H1 (cell line): Measurements from ENCODE around the gene STIM2. TPM values are rescaled to one million over a fixed set of nuclear protein-coding genes. Genes with fewer than 3 reads are reported as not detected.

Experiments
- CTCF ChIA-PET: fragments of 300-600 bp; sonication (Branson Sonifier 250); formaldehyde crosslinking; loops from one replicate; lab custom pipeline; 2021; ENCODE audit not compliant: partially characterized antibody; lab: Charles Lee
- POLR2A ChIA-PET: fragments of 300-600 bp; sonication (Branson Sonifier 250); formaldehyde crosslinking; loops from one replicate; lab custom pipeline; 2021; ENCODE audit warnings: inconsistent platforms; ENCODE audit not compliant: partially characterized antibody; lab: Charles Lee
- DNase-seq, 2 experiments: peaks; one replicate each; pipeline versions ENCODE4 v3.0.0 to v3.0.0-alpha.2; 2010 to 2022; ENCODE audit warnings: low spot score in 2 of 2, low read depth in 1 of 2, mixed read lengths in 1 of 2
- FAIRE-seq: peaks from 2 replicates; lab custom pipeline; 2011; peaks lifted over from hg19 to GRCh38; lab: Jason Lieb, UNC
- H2AFZ ChIP-seq: 2 replicates; pipeline ENCODE4 v1.8.1; 2012; ENCODE audit warnings: low read length, inconsistent platforms
- H2AK5ac ChIP-seq: 2 replicates; pipeline ENCODE4 v1.6.1; 2013; ENCODE audit warnings: low read depth, low read length
- H2BK120ac ChIP-seq: replicated peaks from 2 replicates; pipeline ENCODE3; 2013; ENCODE audit warnings: low read depth, low read length, inconsistent platforms
- H2BK12ac ChIP-seq: 2 replicates; pipeline ENCODE4 v1.6.1; 2013; ENCODE audit warnings: low read depth, low read length
- H2BK15ac ChIP-seq: 2 replicates; pipeline ENCODE4 v1.6.1; 2013; ENCODE audit warnings: low read length
- H2BK20ac ChIP-seq: 2 replicates; pipeline ENCODE4 v1.6.1; 2013; ENCODE audit warnings: low read length
- H2BK5ac ChIP-seq: 2 replicates; pipeline ENCODE4 v1.6.1; 2013; ENCODE audit warnings: low read depth, low read length
- H3K14ac ChIP-seq: 2 replicates; pipeline ENCODE4 v1.6.1; 2013; ENCODE audit warnings: inconsistent platforms; ENCODE audit not compliant: insufficient read length
- H3K18ac ChIP-seq: 2 replicates; pipeline ENCODE4 v1.6.1; 2013; ENCODE audit warnings: low read length; ENCODE audit errors: extremely low read depth
- H3K23ac ChIP-seq: 2 replicates; pipeline ENCODE4 v1.6.1; 2013; ENCODE audit warnings: inconsistent platforms; ENCODE audit not compliant: insufficient read length
- H3K23me2 ChIP-seq: 2 replicates; pipeline ENCODE4 v1.6.1; 2013; ENCODE audit warnings: low read depth, low read length
- H3K27ac ChIP-seq: 2 replicates; pipeline ENCODE4 v1.6.1; 2011; ENCODE audit warnings: low read depth, low read length, inconsistent platforms
- H3K27me3 ChIP-seq, 4 experiments: replicated peaks in 1 of 4; 1 replicate in 1 of 4; 2 replicates in 3 of 4; pipeline versions ENCODE4 v1.6.1 to v1.8.1; 2011 to 2013; ENCODE audit warnings: low read length in 3 of 4, mild to moderate bottlenecking in 3 of 4, inconsistent platforms in 2 of 4, mixed read lengths in 2 of 4, moderate library complexity in 1 of 4; ENCODE audit not compliant: control insufficient read depth in 3 of 4, insufficient read depth in 3 of 4; ENCODE audit errors: extremely low read depth in 1 of 4
- H3K36me3 ChIP-seq, 4 experiments: 2 replicates each; pipeline versions ENCODE4 v1.6.1 to v1.8.1; 2011 to 2013; ENCODE audit warnings: mild to moderate bottlenecking in 4 of 4, low read length in 3 of 4, moderate library complexity in 2 of 4, control low read depth in 1 of 4, inconsistent platforms in 1 of 4; ENCODE audit not compliant: insufficient read depth in 4 of 4, control insufficient read depth in 2 of 4
- H3K4ac ChIP-seq: replicated peaks from 2 replicates; pipeline ENCODE3; 2013; ENCODE audit warnings: low read length, low read depth, mixed read lengths, inconsistent platforms; ENCODE audit not compliant: insufficient read length
- H3K4me1 ChIP-seq, 4 experiments: replicated peaks in 1 of 4; 1 replicate in 1 of 4; 2 replicates in 3 of 4; pipeline versions ENCODE4 v1.6.1 to v1.8.1; 2011 to 2013; ENCODE audit warnings: low read length in 3 of 4, inconsistent platforms in 2 of 4, mixed read lengths in 1 of 4; ENCODE audit not compliant: insufficient read depth in 4 of 4, control insufficient read depth in 3 of 4
- H3K4me2 ChIP-seq, 2 experiments: 2 replicates each; pipeline versions ENCODE4 v1.6.1 to v1.8.1; 2011 to 2013; ENCODE audit warnings: low read depth in 2 of 2, low read length in 2 of 2, control low read depth in 1 of 2, inconsistent platforms in 1 of 2, mild to moderate bottlenecking in 1 of 2; ENCODE audit not compliant: insufficient read depth in 1 of 2
- H3K4me3 ChIP-seq, 4 experiments: fragments of 200-600, 300-600 bp in 1 of 4; sonication (generic), shearing (Covaris generic), sonication (Bioruptor Twin) in 1 of 4; 2 replicates each; pipeline versions ENCODE4 v1.5.1 to v1.8.1; 2011 to 2016; ENCODE audit warnings: low read length in 4 of 4, low read depth in 3 of 4, control low read depth in 2 of 4, inconsistent platforms in 2 of 4, mild to moderate bottlenecking in 2 of 4, mixed read lengths in 1 of 4, moderate library complexity in 1 of 4; ENCODE audit not compliant: insufficient read depth in 2 of 4; ENCODE audit errors: extremely low read depth in 1 of 4
- H3K56ac ChIP-seq: replicated peaks from 2 replicates; pipeline ENCODE3; 2013; ENCODE audit warnings: low read depth, mild to moderate bottlenecking, mixed read lengths, low read length, inconsistent platforms; ENCODE audit not compliant: insufficient read length
- H3K79me1 ChIP-seq: 2 replicates; pipeline ENCODE4 v1.6.1; 2013; ENCODE audit warnings: low read depth, low read length, control low read depth
- H3K79me2 ChIP-seq, 2 experiments: 2 replicates each; pipeline versions ENCODE4 v1.6.1 to v1.8.1; 2012 to 2013; ENCODE audit warnings: low read length in 2 of 2, mild to moderate bottlenecking in 2 of 2, inconsistent platforms in 1 of 2; ENCODE audit not compliant: insufficient read depth in 2 of 2, control insufficient read depth in 1 of 2
- H3K9ac ChIP-seq, 4 experiments: replicated peaks in 1 of 4; 1 replicate in 1 of 4; 2 replicates in 3 of 4; pipeline versions ENCODE4 v1.6.1 to v1.8.1; 2011 to 2013; ENCODE audit warnings: low read depth in 3 of 4, low read length in 3 of 4, control low read depth in 2 of 4, mild to moderate bottlenecking in 2 of 4, moderate library complexity in 2 of 4, inconsistent platforms in 1 of 4; ENCODE audit errors: extremely low read depth in 1 of 4
- H3K9me3 ChIP-seq, 2 experiments: 2 replicates each; pipeline versions ENCODE4 v1.6.1 to v1.8.1; 2012 to 2013; ENCODE audit warnings: mild to moderate bottlenecking in 2 of 2, moderate library complexity in 2 of 2, control low read depth in 1 of 2, inconsistent platforms in 1 of 2, low read depth in 1 of 2, low read length in 1 of 2, mixed read lengths in 1 of 2; ENCODE audit not compliant: insufficient read depth in 2 of 2
- H4K20me1 ChIP-seq, 2 experiments: replicated peaks in 1 of 2; 2 replicates each; pipeline versions ENCODE3 to v1.8.1; 2011 to 2013; ENCODE audit warnings: inconsistent platforms in 2 of 2, low read length in 2 of 2, mild to moderate bottlenecking in 1 of 2; ENCODE audit not compliant: insufficient read depth in 2 of 2, control insufficient read depth in 1 of 2
- H4K5ac ChIP-seq: 2 replicates; pipeline ENCODE4 v1.6.1; 2013; ENCODE audit warnings: low read length, low read depth, mixed read lengths, inconsistent platforms; ENCODE audit not compliant: insufficient read length
- H4K8ac ChIP-seq: 2 replicates; pipeline ENCODE4 v1.8.0; 2013; ENCODE audit warnings: mild to moderate bottlenecking, moderate library complexity, low read length, inconsistent platforms; ENCODE audit not compliant: insufficient read depth; ENCODE audit errors: extremely low read depth
- H4K91ac ChIP-seq: replicated peaks from 2 replicates; pipeline ENCODE3; 2013; ENCODE audit warnings: low read length, mixed read lengths, inconsistent platforms; ENCODE audit not compliant: insufficient read length
- CBX5 ChIP-seq: fragments of 300-800, 300-1000 bp; sonication (generic); IDR thresholded peaks from 2 replicates; pipeline ENCODE4 v1.7.1; 2016; ENCODE audit warnings: antibody characterized with exemption, low read length, low read depth
- SIX5 ChIP-seq: IDR thresholded peaks from 2 replicates; pipeline ENCODE4 v1.6.1; 2011; ENCODE audit warnings: mild to moderate bottlenecking, low read depth, low read length
- TCF12 ChIP-seq: IDR thresholded peaks from 2 replicates; pipeline ENCODE4 v1.6.1; 2011; ENCODE audit warnings: low read depth, mild to moderate bottlenecking, low read length
- ZNF274 ChIP-seq: IDR thresholded peaks from 2 replicates; pipeline ENCODE4 v1.7.0; 2012; ENCODE audit warnings: low read length, borderline replicate concordance; ENCODE audit errors: extremely low read depth
- WGBS, 2 experiments: shearing (Covaris generic) in 1 of 2; methylation state at CpG; one replicate each; pipeline versions ENCODE4 v1.1.6 to v1.1.7; 2013 to 2015; ENCODE audit warnings: low lambda C conversion rate in 2 of 2, mixed read lengths in 2 of 2, inconsistent platforms in 1 of 2, low coverage in 1 of 2, missing lambda C conversion rate in 1 of 2; ENCODE audit not compliant: insufficient replicate concordance in 2 of 2, insufficient coverage in 1 of 2, insufficient read length in 1 of 2; ENCODE audit errors: extremely low coverage in 1 of 2, missing lambda C conversion rate in 1 of 2; 5-methylcytosine and 5-hydroxymethylcytosine counted together
- polyA plus RNA-seq, 7 experiments: library from polyadenylated mRNA; depleted of rRNA in 3 of 7; stranded (reverse) in 5 of 7; unstranded in 2 of 7; fragments of >200 nt in 5 of 7; fragments of 200-250 nt in 2 of 7; gene quantifications; 1 replicate in 5 of 7; 2 replicates in 1 of 7; 4 replicates in 1 of 7; pipeline versions ENCODE4 v1.2.1 to v1.2.3, GENCODE V29; 2011 to 2013; ENCODE audit warnings: missing spikeins in 2 of 7, mixed read lengths in 2 of 7
- total RNA-seq: library from RNA; stranded (reverse); fragmentation: NEBNext Ultra II Directional; extraction: Animal tissue kit (Norgen Biotek cat#: 25700); gene quantifications from 2 replicates; pipeline ENCODE4 v1.2.1, GENCODE V29; 2021

The STIM2 gene
- total and polyA plus RNA-seq, 2 of the 8 experiments (the other 6 are each of a cell fraction or from before 2014, with no cell fraction given), result 22.9 to 23.0 TPM

GRCh38 chr4:27013012-27013411 is 152.4 kb downstream of the STIM2 start:
- no peak overlapping the region for H3K4me3 ChIP-seq
- H3K23me2 ChIP-seq, result no peaks in the 10 kb centered on the region
- H3K4me1 ChIP-seq, result no peaks in the 10 kb centered on the region
- DNase-seq (no peak), FAIRE-seq (no peak)
- no peak overlapping the region for H2BK5ac ChIP-seq
- H3K27me3 ChIP-seq, result no peaks in the 10 kb centered on the region
- H3K23ac ChIP-seq, result no peak overlapping the region
- CTCF ChIA-PET, result no interaction called here
- H3K79me2 ChIP-seq, result no peaks in the 10 kb centered on the region
- no peak overlapping the region for H2AFZ ChIP-seq
- no peaks in the 10 kb centered on the region for H3K79me1 ChIP-seq
- H2BK20ac ChIP-seq, result no peak overlapping the region
- no peak overlapping the region for H3K27ac ChIP-seq
- 88% methylated on average over 4 of the region's 4 CpGs; no CpG with 5 or more reads in 1 of the 2 experiments for WGBS, 2 experiments
- H2BK12ac ChIP-seq, result no peak overlapping the region
- H3K4ac ChIP-seq, result no peak overlapping the region
- no peak overlapping the region for H3K14ac ChIP-seq
- H3K9me3 ChIP-seq, result no peaks in the 10 kb centered on the region
- TF ChIP-seq TCF12 (no peak), SIX5 (no peak), ZNF274 (no peak), CBX5 (no peak)
- H3K18ac ChIP-seq, result no peak overlapping the region
- no peak overlapping the region for H2BK120ac ChIP-seq
- no peaks in the 10 kb centered on the region for H4K20me1 ChIP-seq
- H3K9ac ChIP-seq, result no peak overlapping the region
- H2BK15ac ChIP-seq, result no peak overlapping the region
- peaks cover 0 to 3% (median under 1%) of the 10 kb centered on the region in 4 experiments; a peak in 3 of 8 replicates for H3K36me3 ChIP-seq
- H4K91ac ChIP-seq, result no peak overlapping the region
- no peak overlapping the region for H2AK5ac ChIP-seq
- H3K56ac ChIP-seq, result no peak overlapping the region
- no peak overlapping the region for H4K8ac ChIP-seq
- POLR2A ChIA-PET, result no interaction called here
- no peak overlapping the region for H3K4me2 ChIP-seq
- no peak overlapping the region for H4K5ac ChIP-seq
